ENCODE measurements around the gene ANKRD10. TPM values are rescaled to one million over a fixed set of nuclear protein-coding genes. Genes with fewer than 3 reads are reported as not detected.

ANKRD10 gene
- total RNA-seq, 1 experiment from 2014 or later = 132 TPM

DNA sequence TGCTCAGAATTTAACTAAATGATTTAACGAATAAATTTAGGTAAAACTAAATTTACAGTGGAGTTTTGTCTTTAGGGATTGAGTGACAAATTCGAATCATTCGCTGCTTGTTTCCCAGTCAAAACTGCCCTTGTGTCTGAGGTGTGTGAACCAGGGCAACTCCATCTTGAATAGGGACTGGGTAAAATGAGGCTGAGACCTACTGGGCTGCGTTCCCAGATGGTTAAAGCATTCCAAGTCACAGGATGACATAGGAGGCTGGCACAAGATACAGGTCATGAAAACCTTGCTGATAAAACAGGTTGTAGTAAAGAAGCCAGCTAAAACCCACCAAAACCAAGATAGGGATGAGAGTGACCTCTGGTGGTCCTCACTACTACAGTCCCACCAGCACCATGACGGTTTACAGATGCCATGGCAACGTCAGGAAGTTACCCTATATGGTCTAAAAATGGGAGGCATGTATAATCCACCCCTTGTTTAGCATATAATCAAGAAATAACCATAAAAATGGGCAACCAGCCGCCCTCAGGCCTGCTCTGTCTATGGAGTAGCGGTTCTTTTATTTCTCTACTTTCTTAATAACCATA lies 10.2 kb upstream of the ANKRD10 start:
- TF ChIP-seq, protein P1, sequence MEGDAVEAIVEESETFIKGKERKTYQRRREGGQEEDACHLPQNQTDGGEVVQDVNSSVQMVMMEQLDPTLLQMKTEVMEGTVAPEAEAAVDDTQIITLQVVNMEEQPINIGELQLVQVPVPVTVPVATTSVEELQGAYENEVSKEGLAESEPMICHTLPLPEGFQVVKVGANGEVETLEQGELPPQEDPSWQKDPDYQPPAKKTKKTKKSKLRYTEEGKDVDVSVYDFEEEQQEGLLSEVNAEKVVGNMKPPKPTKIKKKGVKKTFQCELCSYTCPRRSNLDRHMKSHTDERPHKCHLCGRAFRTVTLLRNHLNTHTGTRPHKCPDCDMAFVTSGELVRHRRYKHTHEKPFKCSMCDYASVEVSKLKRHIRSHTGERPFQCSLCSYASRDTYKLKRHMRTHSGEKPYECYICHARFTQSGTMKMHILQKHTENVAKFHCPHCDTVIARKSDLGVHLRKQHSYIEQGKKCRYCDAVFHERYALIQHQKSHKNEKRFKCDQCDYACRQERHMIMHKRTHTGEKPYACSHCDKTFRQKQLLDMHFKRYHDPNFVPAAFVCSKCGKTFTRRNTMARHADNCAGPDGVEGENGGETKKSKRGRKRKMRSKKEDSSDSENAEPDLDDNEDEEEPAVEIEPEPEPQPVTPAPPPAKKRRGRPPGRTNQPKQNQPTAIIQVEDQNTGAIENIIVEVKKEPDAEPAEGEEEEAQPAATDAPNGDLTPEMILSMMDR (IDR thresholded peaks at IDR 0.05; ENCODE audit: insufficient read depth in 1 of 2, low read depth in 1 of 2, low read length in 1 of 2, severe bottlenecking in 1 of 2, unreplicated experiment in 1 of 2) = peak; percentile 10 to 21
- Histone ChIP-seq H3K36me3 (ENCODE audit: control insufficient read depth, insufficient read depth, low read length) (no peaks in the 10 kb centered on the region), H3K4me3 (ENCODE audit: low read depth, low read length) (no peak overlapping the region), H3K9me3 (no peaks in the 10 kb centered on the region), H3K27me3 (replicated peaks; ENCODE audit: control insufficient read depth, insufficient read depth, low read length) (no peaks in the 10 kb centered on the region), H3K4me1 (no peaks in the 10 kb centered on the region)
- DNase-seq = no peak
- no peak overlapping the region for H3K27ac Mint-ChIP-seq (ENCODE audit: unreplicated experiment)
- no peaks in the 10 kb centered on the region for H3K36me3 Mint-ChIP-seq (ENCODE audit: insufficient read depth, unreplicated experiment)
- no TSS peak for BruUV-seq (replicated peaks)
- POLR2A ChIA-PET = no interaction called here
- no peak overlapping the region for H3K4me3 Mint-ChIP-seq (ENCODE audit: unreplicated experiment)
- H3K27me3 Mint-ChIP-seq (ENCODE audit: insufficient read depth, unreplicated experiment) = peaks cover 14% of the 10 kb centered on the region
- CTCF ChIA-PET = interaction anchor here (0.7 kb wide), 3 partner anchors 10 to 332 kb away, joined by 3 to 4 read pairs (median 3); no protein-coding TSS in a partner anchor
- H3K9me3 Mint-ChIP-seq (ENCODE audit: unreplicated experiment) = no peaks in the 10 kb centered on the region
- no peaks in the 10 kb centered on the region for H3K4me1 Mint-ChIP-seq (ENCODE audit: low read depth, unreplicated experiment)
- intact Hi-C loops (cut with micrococcal nuclease; ENCODE audit: unreplicated experiment) = no loop called here

DNA sequence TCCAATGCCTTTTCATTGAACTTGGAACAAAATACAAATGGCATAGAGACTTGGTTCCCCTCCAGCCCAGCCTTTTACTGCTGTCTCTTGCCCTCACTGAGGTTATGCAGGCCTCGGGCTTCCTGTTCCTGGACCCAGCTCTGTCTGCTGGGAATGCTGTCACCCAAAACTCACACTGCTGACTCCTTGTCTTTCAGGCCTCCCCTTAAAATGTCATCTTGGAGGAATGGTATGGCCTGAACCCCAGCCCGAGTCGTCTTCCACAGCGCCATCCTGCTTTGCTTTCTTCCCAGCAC lies 9.7 kb upstream of the ANKRD10 start:
- CTCF ChIA-PET = interaction anchor here (0.7 to 1.3 kb wide), 4 partner anchors 9 to 331 kb away, joined by 3 to 6 read pairs (median 4); partner anchors contain the start of gene ANKRD10
- Histone ChIP-seq H3K27me3 (replicated peaks; ENCODE audit: control insufficient read depth, insufficient read depth, low read length) (no peaks in the 10 kb centered on the region), H3K9me3 (no peaks in the 10 kb centered on the region), H3K4me3 (ENCODE audit: low read depth, low read length) (no peak overlapping the region), H3K4me1 (no peaks in the 10 kb centered on the region), H3K36me3 (ENCODE audit: control insufficient read depth, insufficient read depth, low read length) (no peaks in the 10 kb centered on the region)
- no peaks in the 10 kb centered on the region for H3K36me3 Mint-ChIP-seq (ENCODE audit: insufficient read depth, unreplicated experiment)
- H3K27me3 Mint-ChIP-seq (ENCODE audit: insufficient read depth, unreplicated experiment) = peaks cover 12% of the 10 kb centered on the region
- TF ChIP-seq, protein P1 (IDR thresholded peaks at IDR 0.05; ENCODE audit: insufficient read depth in 1 of 2, low read depth in 1 of 2, low read length in 1 of 2, severe bottlenecking in 1 of 2, unreplicated experiment in 1 of 2) = no peak
- H3K27ac Mint-ChIP-seq (ENCODE audit: unreplicated experiment) = no peak overlapping the region
- H3K4me1 Mint-ChIP-seq (ENCODE audit: low read depth, unreplicated experiment) = no peaks in the 10 kb centered on the region
- H3K4me3 Mint-ChIP-seq (ENCODE audit: unreplicated experiment) = no peak overlapping the region
- intact Hi-C loops (cut with micrococcal nuclease; ENCODE audit: unreplicated experiment) = no loop called here
- H3K9me3 Mint-ChIP-seq (ENCODE audit: unreplicated experiment) = no peaks in the 10 kb centered on the region
- no TSS peak for BruUV-seq (replicated peaks)
- POLR2A ChIA-PET = no interaction called here
- DNase-seq = no peak

DNA sequence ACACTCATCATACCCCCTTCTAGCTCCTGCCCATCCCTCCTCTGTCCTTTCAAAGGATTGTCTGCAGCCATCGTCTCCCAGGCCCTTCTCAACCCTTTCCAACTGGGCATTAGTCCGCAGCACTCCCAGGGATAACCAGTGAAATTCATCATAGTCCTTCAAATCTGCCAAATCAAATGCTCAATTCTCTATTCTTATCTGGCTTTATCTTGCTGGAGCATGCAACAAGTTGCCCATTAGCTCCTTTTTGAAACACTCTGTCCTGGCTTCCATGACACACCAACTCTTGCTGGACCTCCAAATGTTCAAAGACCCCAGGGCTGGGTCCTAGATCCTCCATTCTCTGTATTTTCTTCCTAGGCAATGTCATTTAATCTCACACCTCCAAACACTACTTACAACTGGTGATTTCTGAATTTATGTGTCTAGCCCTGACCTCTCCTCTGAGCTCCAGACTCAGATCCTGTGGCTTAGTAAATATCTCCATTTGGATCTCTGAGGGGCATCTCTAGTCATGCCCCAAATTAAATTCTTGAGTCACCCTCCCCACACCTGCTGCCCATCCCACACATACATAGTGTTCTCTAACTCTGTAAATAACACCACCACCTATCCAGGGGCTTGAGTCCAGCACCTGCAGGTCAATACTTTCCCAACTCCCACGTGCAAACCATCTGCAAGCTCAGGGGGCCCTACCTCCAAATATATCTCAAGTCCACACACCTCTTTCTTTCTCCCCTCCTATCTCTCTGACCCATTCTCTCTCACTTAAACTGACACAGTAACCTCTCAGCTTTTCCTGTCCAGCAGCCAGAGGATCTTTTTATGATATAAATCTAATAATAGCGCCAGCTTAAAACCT lies 9.1 kb upstream of the ANKRD10 start:
- intact Hi-C loops (cut with micrococcal nuclease; ENCODE audit: unreplicated experiment) = no loop called here
- no peaks in the 10 kb centered on the region for H3K36me3 Mint-ChIP-seq (ENCODE audit: insufficient read depth, unreplicated experiment)

More for the DNA sequence above, 9.1 kb upstream of the ANKRD10 start:
- no peak overlapping the region for H3K4me3 ChIP-seq (ENCODE audit: low read depth, low read length)
- H3K9me3 ChIP-seq = no peaks in the 10 kb centered on the region
- TF ChIP-seq, protein P1 (IDR thresholded peaks at IDR 0.05; ENCODE audit: insufficient read depth in 1 of 2, low read depth in 1 of 2, low read length in 1 of 2, severe bottlenecking in 1 of 2, unreplicated experiment in 1 of 2) = no peak
- no peaks in the 10 kb centered on the region for H3K4me1 Mint-ChIP-seq (ENCODE audit: low read depth, unreplicated experiment)
- CTCF ChIA-PET = interaction anchor here (1.3 kb wide), 1 partner anchor 9 kb away, joined by 6 read pairs; the partner anchor contains the start of gene ANKRD10
- peaks cover 12% of the 10 kb centered on the region for H3K27me3 Mint-ChIP-seq (ENCODE audit: insufficient read depth, unreplicated experiment)
- no peak overlapping the region for H3K27ac Mint-ChIP-seq (ENCODE audit: unreplicated experiment)
- H3K4me1 ChIP-seq = no peaks in the 10 kb centered on the region
- no peaks in the 10 kb centered on the region for H3K36me3 ChIP-seq (ENCODE audit: control insufficient read depth, insufficient read depth, low read length)
- no TSS peak for BruUV-seq (replicated peaks)
- H3K27me3 ChIP-seq (replicated peaks; ENCODE audit: control insufficient read depth, insufficient read depth, low read length) = no peaks in the 10 kb centered on the region
- no peaks in the 10 kb centered on the region for H3K9me3 Mint-ChIP-seq (ENCODE audit: unreplicated experiment)
- POLR2A ChIA-PET = no interaction called here
- H3K4me3 Mint-ChIP-seq (ENCODE audit: unreplicated experiment) = no peak overlapping the region
- DNase-seq = no peak
